Endothelial cell of umbilical vein (primary cell): ENCODE results near the gene PIP4K2C. TPM values are rescaled to one million over a fixed set of nuclear protein-coding genes. Genes with fewer than 3 reads are reported as not detected.
A peak's percentile ranks its signal among the peaks of the same experiment; 100 is the strongest.

Source experiments
- BruUV-seq: library from RNA; stranded (reverse); fragments of 400-500 nt; replicated peaks from 2 replicates; lab custom pipeline; 2021; lab: Mats Ljungman, UMichigan
- CTCF ChIA-PET: fragments of 300-600, 350-600 bp; sonication (Branson Sonifier 250); formaldehyde crosslinking; loops from one replicate; lab custom pipeline; 2021; ENCODE audit warnings: antibody characterized with exemption, inconsistent platforms; lab: Charles Lee
- POLR2A ChIA-PET: fragments of 300-600, 350-600 bp; sonication (Branson Sonifier 250); formaldehyde crosslinking; loops from one replicate; lab custom pipeline; 2021; ENCODE audit warnings: antibody characterized with exemption, inconsistent platforms; lab: Charles Lee
- DNase-seq: peaks from one replicate; pipeline ENCODE4 v3.0.0-alpha.2; 2011; ENCODE audit warnings: low read depth, low spot score
- FAIRE-seq: peaks from 2 replicates; lab custom pipeline; 2011; peaks lifted over from hg19 to GRCh38; lab: Jason Lieb, UNC
- H2AFZ ChIP-seq: 2 replicates; pipeline ENCODE4 v1.6.0; 2012; ENCODE audit warnings: low read depth, low read length, control low read depth, inconsistent platforms
- H3K27ac ChIP-seq: 2 replicates; pipeline ENCODE4 v1.5.1; 2011; ENCODE audit warnings: low read depth, mild to moderate bottlenecking, control low read depth, low read length, moderate library complexity; ENCODE audit not compliant: insufficient read depth
- H3K27me3 ChIP-seq, 2 experiments: 2 replicates each; pipeline versions ENCODE4 v1.6.0 to v1.6.1; 2011; ENCODE audit warnings: low read length in 2 of 2, mixed read lengths in 1 of 2; ENCODE audit not compliant: control insufficient read depth in 2 of 2, insufficient read depth in 2 of 2
- H3K36me3 ChIP-seq, 2 experiments: 2 replicates in 1 of 2; 3 replicates in 1 of 2; pipeline ENCODE4 v1.5.1; 2011; ENCODE audit warnings: low read length in 2 of 2, mild to moderate bottlenecking in 1 of 2, moderate library complexity in 1 of 2; ENCODE audit not compliant: control insufficient read depth in 2 of 2, insufficient read depth in 2 of 2; ENCODE audit errors: extremely low read depth in 1 of 2
- H3K4me1 ChIP-seq: 3 replicates; pipeline ENCODE4 v1.5.1; 2011; ENCODE audit warnings: mild to moderate bottlenecking, low read length; ENCODE audit not compliant: control insufficient read depth, insufficient read depth; ENCODE audit errors: extremely low read depth
- H3K4me2 ChIP-seq: 2 replicates; pipeline ENCODE4 v1.6.1; 2011; ENCODE audit warnings: low read length, control low read depth, mixed read lengths; ENCODE audit not compliant: insufficient read depth
- H3K4me3 ChIP-seq, 3 experiments: fragments of 200-600 bp in 1 of 3; sonication (generic), shearing (Covaris generic) in 1 of 3; replicated peaks in 1 of 3; 2 replicates each; pipeline ENCODE4 v1.5.1; 2011 to 2016; ENCODE audit warnings: control low read depth in 3 of 3, low read length in 3 of 3, mild to moderate bottlenecking in 2 of 3, inconsistent platforms in 1 of 3, low read depth in 1 of 3, moderate library complexity in 1 of 3; ENCODE audit not compliant: insufficient read depth in 1 of 3
- H3K79me2 ChIP-seq: 2 replicates; pipeline ENCODE4 v1.6.0; 2012; ENCODE audit warnings: low read length, inconsistent platforms; ENCODE audit not compliant: control insufficient read depth, insufficient read depth
- H3K9ac ChIP-seq: replicated peaks from 2 replicates; pipeline ENCODE3; 2011; ENCODE audit warnings: low read length, control low read depth; ENCODE audit not compliant: insufficient read depth; ENCODE audit errors: extremely low read depth
- H3K9me1 ChIP-seq: replicated peaks from 3 replicates; pipeline ENCODE4 v1.6.0; 2011; ENCODE audit warnings: mild to moderate bottlenecking, low read length; ENCODE audit not compliant: control insufficient read depth, insufficient read depth; ENCODE audit errors: extremely low read depth
- H3K9me3 ChIP-seq: replicated peaks from 2 replicates; pipeline ENCODE4 v1.5.1; 2012; ENCODE audit warnings: low read length, inconsistent platforms; ENCODE audit not compliant: control insufficient read depth, insufficient read depth
- H4K20me1 ChIP-seq: replicated peaks from 2 replicates; pipeline ENCODE3; 2011; ENCODE audit warnings: mild to moderate bottlenecking, low read length; ENCODE audit not compliant: control insufficient read depth, insufficient read depth; ENCODE audit errors: extremely low read depth
- EZH2 ChIP-seq: IDR thresholded peaks from 2 replicates; pipeline ENCODE4 v1.6.1; 2012; ENCODE audit warnings: borderline replicate concordance, low read depth, mild to moderate bottlenecking, moderate library complexity, low read length, inconsistent platforms; ENCODE audit not compliant: severe bottlenecking
- JUN ChIP-seq: IDR thresholded peaks from 2 replicates; pipeline ENCODE4 v1.6.1; 2011; ENCODE audit warnings: borderline replicate concordance, low read depth; ENCODE audit not compliant: insufficient read length, insufficient read depth
- POLR2A ChIP-seq: IDR thresholded peaks from 2 replicates; pipeline ENCODE4 v1.6.1; 2012; ENCODE audit warnings: low read depth, mild to moderate bottlenecking, control low read depth, low read length
- POLR2AphosphoS5 ChIP-seq: IDR thresholded peaks from 2 replicates; pipeline ENCODE4 v1.6.1; 2012; ENCODE audit warnings: low read depth, mild to moderate bottlenecking, control low read depth, low read length, moderate library complexity; ENCODE audit not compliant: insufficient read depth
- dilution Hi-C: fragments of 300-500 bp; cut with MboI; formaldehyde crosslinking; loops from one replicate; pipeline ENCODE4 v1.15.0; 2019; ENCODE audit warnings: low sequenced_read_pairs; ENCODE audit not compliant: extremely low pct_ligation_motif_present
- intact Hi-C: fragments of 100-400 bp; cut with micrococcal nuclease; formaldehyde crosslinking; loops from one replicate; pipeline ENCODE4 v1.10.0; 2022
- polyA plus RNA-seq, 4 experiments: library from polyadenylated mRNA; depleted of rRNA in 3 of 4; stranded (reverse) in 3 of 4; unstranded in 1 of 4; fragments of >200 nt; gene quantifications; 2 replicates each; pipeline versions ENCODE4 v1.2.1 to v1.2.3, GENCODE V29; 2011 to 2012; ENCODE audit warnings: missing spikeins in 1 of 4
- total RNA-seq: library from RNA; stranded (reverse); gene quantifications from 2 replicates; pipeline ENCODE4 v1.2.3, GENCODE V29; 2021
- TF ChIP-seq, protein P1 (sequence below): IDR thresholded peaks from 2 replicates; pipeline ENCODE4 v1.6.1; 2011; ENCODE audit not compliant: insufficient read depth, insufficient read length
- TF ChIP-seq, protein P2 (sequence below), 2 donors: IDR thresholded peaks; 1 replicate in 1 of 2; 2 replicates in 1 of 2; pipeline ENCODE4 v1.5.1; 2011; ENCODE audit warnings: low read length in 2 of 2, mild to moderate bottlenecking in 2 of 2, moderate library complexity in 2 of 2, control low read depth in 1 of 2, inconsistent platforms in 1 of 2, low read depth in 1 of 2; ENCODE audit not compliant: insufficient read depth in 1 of 2; ENCODE audit errors: extremely low read depth in 1 of 2

The PIP4K2C gene
- total and polyA plus RNA-seq, 2 donors (not counting 3 experiments of a cell fraction or from before 2014, with no cell fraction given) = 10.5 to 11.5 TPM

DNA sequence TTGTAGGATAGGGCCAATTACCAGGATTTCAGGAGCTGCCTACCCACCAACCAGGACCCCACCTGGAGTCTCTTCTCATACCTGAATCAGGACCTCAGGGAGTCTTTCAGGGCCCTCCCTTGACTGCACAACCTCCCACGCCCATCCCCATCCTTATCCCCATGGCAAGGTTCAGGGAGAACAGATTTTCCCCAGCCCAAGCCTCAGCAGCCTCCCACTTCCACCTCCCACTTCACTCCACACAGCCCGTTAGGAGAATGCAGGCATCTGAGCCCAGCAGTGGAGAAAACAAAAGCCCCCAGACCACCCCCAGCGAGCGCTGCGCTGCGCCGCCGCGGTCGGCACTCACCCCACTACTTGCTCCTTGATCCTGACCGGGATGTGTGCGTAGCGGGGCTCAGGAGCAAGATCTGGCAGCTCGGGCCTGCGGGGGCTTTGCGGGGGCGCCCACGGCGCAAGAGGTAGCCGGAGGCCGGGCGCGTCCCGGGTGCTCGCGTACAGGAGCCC is 40.6 kb downstream of the PIP4K2C start:
- dilution Hi-C loops (no loop called here), intact Hi-C loops (no loop called here)
- no TSS peak for BruUV-seq
- Histone ChIP-seq H3K9ac (no peak overlapping the region), H3K4me1 (no peaks in the 10 kb centered on the region), H3K9me1 (no peaks in the 10 kb centered on the region), H2AFZ (no peak overlapping the region), H3K4me2 (no peak overlapping the region), H3K9me3 (no peaks in the 10 kb centered on the region), H3K27me3 (peaks cover 35 to 52% of the 10 kb centered on the region in 2 experiments), H3K36me3 (no peaks in the 10 kb centered on the region), H3K4me3 (no peak overlapping the region), H3K79me2 (no peaks in the 10 kb centered on the region), H4K20me1 (no peaks in the 10 kb centered on the region), H3K27ac (no peak overlapping the region)
- DNase-seq (no peak), FAIRE-seq (no peak)
- ChIA-PET CTCF (interaction anchor here (6.8 kb wide), 1 partner anchor 48 kb away, joined by 126 read pairs; no protein-coding TSS in a partner anchor), POLR2A (no interaction called here)
- TF ChIP-seq EZH2 (no peak), JUN (no peak), POLR2AphosphoS5 (no peak), POLR2A (no peak)
- TF ChIP-seq, protein P1, sequence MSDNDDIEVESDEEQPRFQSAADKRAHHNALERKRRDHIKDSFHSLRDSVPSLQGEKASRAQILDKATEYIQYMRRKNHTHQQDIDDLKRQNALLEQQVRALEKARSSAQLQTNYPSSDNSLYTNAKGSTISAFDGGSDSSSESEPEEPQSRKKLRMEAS = no peak

DNA sequence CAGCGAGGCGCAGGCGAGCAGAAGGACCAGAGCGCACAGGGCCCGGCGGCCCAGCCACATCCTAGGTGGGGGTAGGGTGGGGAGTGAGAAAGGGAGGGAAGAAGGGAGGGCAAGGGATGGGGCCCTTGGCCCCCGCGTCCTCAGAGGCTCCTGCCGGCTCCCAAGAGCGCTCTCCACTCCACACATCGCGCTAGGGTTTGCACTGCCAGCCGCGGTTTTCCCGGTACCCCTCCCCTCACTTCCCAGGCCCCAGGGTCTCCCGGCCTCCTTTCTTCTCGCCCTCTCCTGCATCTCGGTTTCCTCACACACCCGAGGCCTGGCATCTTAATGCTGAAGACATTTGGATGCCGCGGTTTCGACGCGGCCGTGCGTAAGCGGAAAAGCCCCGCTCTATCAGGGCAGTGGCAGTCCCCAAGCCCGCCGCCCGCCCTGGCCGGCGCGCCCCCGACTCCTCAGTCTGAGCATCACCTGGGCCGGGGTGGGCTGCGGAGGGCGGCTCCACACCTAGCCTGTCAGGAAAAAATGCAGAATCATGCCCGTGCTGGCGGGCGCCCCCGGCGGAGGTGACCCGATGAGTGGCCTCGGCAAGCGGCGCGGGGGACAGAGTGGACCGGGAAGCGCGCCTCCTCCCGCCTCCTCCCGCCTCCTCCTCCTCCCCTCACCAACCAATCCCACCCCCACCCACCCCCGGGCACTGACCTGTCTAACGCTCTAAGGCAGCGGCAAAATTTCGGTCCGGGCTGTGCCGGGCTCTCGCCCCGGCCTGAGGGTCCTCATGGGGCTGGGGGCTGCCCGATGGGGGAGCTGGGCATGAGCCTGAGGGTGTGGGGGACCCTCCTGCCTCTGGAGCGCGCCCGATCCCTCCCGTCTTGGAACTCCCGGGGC is 41.3 kb downstream of the PIP4K2C start:
- peak; percentile 95 for TF ChIP-seq EZH2
- TF ChIP-seq, protein P2, sequence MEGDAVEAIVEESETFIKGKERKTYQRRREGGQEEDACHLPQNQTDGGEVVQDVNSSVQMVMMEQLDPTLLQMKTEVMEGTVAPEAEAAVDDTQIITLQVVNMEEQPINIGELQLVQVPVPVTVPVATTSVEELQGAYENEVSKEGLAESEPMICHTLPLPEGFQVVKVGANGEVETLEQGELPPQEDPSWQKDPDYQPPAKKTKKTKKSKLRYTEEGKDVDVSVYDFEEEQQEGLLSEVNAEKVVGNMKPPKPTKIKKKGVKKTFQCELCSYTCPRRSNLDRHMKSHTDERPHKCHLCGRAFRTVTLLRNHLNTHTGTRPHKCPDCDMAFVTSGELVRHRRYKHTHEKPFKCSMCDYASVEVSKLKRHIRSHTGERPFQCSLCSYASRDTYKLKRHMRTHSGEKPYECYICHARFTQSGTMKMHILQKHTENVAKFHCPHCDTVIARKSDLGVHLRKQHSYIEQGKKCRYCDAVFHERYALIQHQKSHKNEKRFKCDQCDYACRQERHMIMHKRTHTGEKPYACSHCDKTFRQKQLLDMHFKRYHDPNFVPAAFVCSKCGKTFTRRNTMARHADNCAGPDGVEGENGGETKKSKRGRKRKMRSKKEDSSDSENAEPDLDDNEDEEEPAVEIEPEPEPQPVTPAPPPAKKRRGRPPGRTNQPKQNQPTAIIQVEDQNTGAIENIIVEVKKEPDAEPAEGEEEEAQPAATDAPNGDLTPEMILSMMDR (IDR thresholded peaks at IDR 0.05; ENCODE audit: extremely low read depth in 1 of 2, insufficient read depth in 1 of 2, low read depth in 1 of 2, low read length in 2 of 2) = no peak
- Histone ChIP-seq H3K9me3 (no peaks in the 10 kb centered on the region), H3K4me3 (peak overlapping the region in 2 of 3 experiments; percentile 24 to 36), H3K9ac (no peak overlapping the region), H2AFZ (peak overlapping the region; percentile 67), H4K20me1 (no peaks in the 10 kb centered on the region), H3K79me2 (no peaks in the 10 kb centered on the region), H3K9me1 (no peaks in the 10 kb centered on the region), H3K4me2 (peak overlapping the region; percentile 66), H3K4me1 (no peaks in the 10 kb centered on the region), H3K27me3 (peaks cover 31 to 47% of the 10 kb centered on the region in 2 experiments), H3K36me3 (no peaks in the 10 kb centered on the region), H3K27ac (no peak overlapping the region)
- no peak for FAIRE-seq
- ChIA-PET POLR2A (no interaction called here), CTCF (interaction anchor here (0.6 to 6.8 kb wide), 25 partner anchors 10 to 174 kb away, joined by 3 to 126 read pairs (median 4); partner anchors contain the start of genes ARHGEF25, GLI1 and OS9)
- no peak for DNase-seq
- dilution Hi-C loops (no loop called here), intact Hi-C loops (no loop called here)
- no TSS peak for BruUV-seq
